Activated T-cell treated with anti-CD3 and anti-CD28 coated beads, Interleukin-2, amount 50 U/mL, for 4 hours (primary cell): Measurements from ENCODE around the gene KRTAP12-3. TPM values are rescaled to one million over a fixed set of nuclear protein-coding genes. Genes with fewer than 3 reads are reported as not detected.
"Not testable (repeated sequence)": the region's sequence is repeated elsewhere in the genome, so short reads cannot be mapped to it uniquely, and the experiment has no call there.

Experiments used
- ATAC-seq, 2 donors: fragments of 200-7000 bp; cut with Tn5 transposase; one replicate each; pipeline ENCODE4 v1.10.0; 2021
- DNase-seq: peaks from one replicate; pipeline ENCODE4 v3.0.0-alpha.2; 2020
- H3K27me3 Mint-ChIP-seq: one replicate; pipeline ENCODE4 v1.8.0; 2021; ENCODE audit warnings: low read depth, mixed read lengths
- H3K36me3 Mint-ChIP-seq: one replicate; pipeline ENCODE4 v1.8.0; 2022; ENCODE audit warnings: mixed read lengths; ENCODE audit not compliant: insufficient read depth
- H3K4me1 Mint-ChIP-seq: one replicate; pipeline ENCODE4 v1.8.0; 2021; ENCODE audit warnings: low read depth, mixed read lengths
- H3K4me3 Mint-ChIP-seq: one replicate; pipeline ENCODE4 v1.8.0; 2021; ENCODE audit warnings: mild to moderate bottlenecking, moderate library complexity, mixed read lengths
- H3K9me3 Mint-ChIP-seq: one replicate; pipeline ENCODE4 v1.8.0; 2021; ENCODE audit warnings: mixed read lengths
- total RNA-seq, 3 donors: library from RNA; stranded (reverse); gene quantifications; one replicate each; pipeline ENCODE4 v1.2.1, GENCODE V29; 2021

Gene KRTAP12-3
- total RNA-seq, 3 donors from 2014 or later, result not detected

GRCh38 chr21:44692798-44693512 is 35.2 kb downstream of the KRTAP12-3 start:
- DNase-seq (no peak), ATAC-seq (no peak)
- Mint-ChIP-seq H3K36me3 (no peaks in the 10 kb centered on the region), H3K4me1 (peaks cover 20% of the 10 kb centered on the region), H3K9me3 (peaks cover 18% of the 10 kb centered on the region), H3K27me3 (peaks cover 19% of the 10 kb centered on the region), H3K4me3 (no peak overlapping the region)

GRCh38 chr21:44694776-44695175 is 37.0 kb downstream of the KRTAP12-3 start:
- ATAC-seq (no peak), DNase-seq (no peak)
- peaks cover 20% of the 10 kb centered on the region for H3K4me1 Mint-ChIP-seq
- H3K27me3 Mint-ChIP-seq, result peaks cover 34% of the 10 kb centered on the region
- no peak overlapping the region for H3K4me3 Mint-ChIP-seq
- peaks cover 18% of the 10 kb centered on the region for H3K9me3 Mint-ChIP-seq
- no peaks in the 10 kb centered on the region for H3K36me3 Mint-ChIP-seq

DNA sequence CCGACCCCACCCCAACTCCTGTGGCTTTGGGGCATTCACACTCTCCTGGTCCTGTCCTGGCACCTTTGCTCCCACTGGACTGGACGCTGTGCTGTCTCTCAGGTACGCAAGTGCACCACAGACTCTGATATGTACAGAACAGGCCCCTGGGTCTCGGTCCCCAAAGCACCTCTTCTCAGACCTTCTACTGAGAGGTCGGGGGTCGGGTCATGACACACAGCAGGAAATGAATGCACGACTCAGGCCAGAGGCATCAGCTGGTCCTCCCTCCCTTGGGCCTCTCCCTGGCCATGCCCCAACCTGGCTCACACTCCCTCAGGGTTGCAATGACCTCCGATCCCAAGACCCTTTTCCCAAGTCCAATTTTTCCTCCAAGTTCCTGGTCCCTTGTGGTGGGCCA is 37.5 kb downstream of the KRTAP12-3 start:
- Mint-ChIP-seq H3K4me1 (peaks cover 20% of the 10 kb centered on the region), H3K4me3 (no peak overlapping the region), H3K36me3 (no peaks in the 10 kb centered on the region), H3K27me3 (peaks cover 36% of the 10 kb centered on the region), H3K9me3 (peaks cover 18% of the 10 kb centered on the region)
- ATAC-seq, result no peak
- no peak for DNase-seq

DNA sequence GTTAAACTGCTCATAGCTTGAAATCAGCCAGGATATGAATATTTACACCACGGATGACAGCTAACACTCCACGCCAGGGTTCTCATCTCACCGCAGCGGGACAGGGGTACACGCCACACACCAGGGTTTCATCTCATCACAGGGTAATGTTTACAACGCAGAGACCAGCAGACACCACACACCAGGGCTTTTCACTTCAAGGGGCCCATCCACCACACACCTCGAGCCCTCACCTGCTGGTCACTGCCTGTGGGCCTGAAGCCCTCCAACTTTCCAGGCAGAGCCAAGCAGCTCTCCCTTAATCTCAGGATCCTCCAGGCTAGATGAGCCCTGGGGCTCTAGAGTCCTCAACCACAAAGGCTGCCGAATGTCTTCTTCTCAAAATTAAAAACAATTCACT is 37.9 kb downstream of the KRTAP12-3 start:
- H3K36me3 Mint-ChIP-seq, result no peaks in the 10 kb centered on the region
- peaks cover 39% of the 10 kb centered on the region for H3K27me3 Mint-ChIP-seq
- H3K4me3 Mint-ChIP-seq, result no peak overlapping the region
- DNase-seq (no peak), ATAC-seq (no peak)
- H3K4me1 Mint-ChIP-seq, result peaks cover 20% of the 10 kb centered on the region
- H3K9me3 Mint-ChIP-seq, result peaks cover 18% of the 10 kb centered on the region

- Mint-ChIP-seq H3K36me3 (no peaks in the 10 kb centered on the region), H3K9me3 (peaks cover 18% of the 10 kb centered on the region), H3K4me3 (no peak overlapping the region), H3K4me1 (peaks cover 13% of the 10 kb centered on the region), H3K27me3 (peaks cover 45% of the 10 kb centered on the region)
- DNase-seq (no peak), ATAC-seq (no peak)
Measured at GRCh38 chr21:44696572-44696971, 38.8 kb downstream of the KRTAP12-3 start.

DNA sequence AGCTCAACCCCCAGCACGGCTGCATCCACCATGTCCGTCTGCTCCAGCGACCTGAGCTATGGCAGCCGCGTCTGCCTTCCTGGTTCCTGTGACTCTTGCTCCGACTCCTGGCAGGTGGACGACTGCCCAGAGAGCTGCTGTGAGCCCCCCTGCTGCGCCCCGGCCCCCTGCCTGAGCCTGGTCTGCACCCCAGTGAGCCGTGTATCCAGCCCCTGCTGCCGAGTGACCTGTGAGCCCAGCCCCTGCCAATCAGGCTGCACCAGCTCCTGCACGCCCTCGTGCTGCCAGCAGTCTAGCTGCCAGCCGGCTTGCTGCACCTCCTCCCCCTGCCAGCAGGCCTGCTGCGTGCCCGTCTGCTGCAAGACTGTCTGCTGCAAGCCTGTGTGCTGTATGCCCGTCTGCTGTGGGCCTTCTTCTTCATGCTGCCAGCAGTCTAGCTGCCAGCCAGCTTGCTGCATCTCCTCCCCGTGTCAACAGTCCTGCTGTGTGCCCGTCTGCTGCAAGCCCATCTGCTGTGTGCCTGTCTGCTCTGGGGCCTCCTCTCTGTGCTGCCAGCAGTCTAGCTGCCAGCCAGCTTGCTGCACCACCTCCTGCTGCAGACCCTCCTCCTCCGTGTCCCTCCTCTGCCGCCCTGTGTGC is 39.6 kb downstream of the KRTAP12-3 start, which contains the start of gene KRTAP10-12:
Gene KRTAP10-12, plus strand, starts transcription at position 1 of the 639 bp plus-strand sequence. Its CDS starts 30 bp downstream, at position 31.
- not testable (repeated sequence) for DNase-seq, H3K4me3 Mint-ChIP-seq, H3K4me1 Mint-ChIP-seq, H3K36me3 Mint-ChIP-seq, ATAC-seq
- Mint-ChIP-seq H3K9me3 (peaks cover 17% of the 10 kb centered on the region), H3K27me3 (peaks cover 49% of the 10 kb centered on the region)

GRCh38 chr21:44697811-44698734 is 40.3 kb downstream of the KRTAP12-3 start:
- H3K4me3 Mint-ChIP-seq, result no peak overlapping the region
- H3K4me1 Mint-ChIP-seq, result peaks cover 10% of the 10 kb centered on the region
- H3K9me3 Mint-ChIP-seq, result peaks cover 9% of the 10 kb centered on the region
- DNase-seq, result no peak
- no peaks in the 10 kb centered on the region for H3K36me3 Mint-ChIP-seq
- ATAC-seq, result no peak
- H3K27me3 Mint-ChIP-seq, result peaks cover 57% of the 10 kb centered on the region

- no peak for ATAC-seq
- H3K36me3 Mint-ChIP-seq, result no peaks in the 10 kb centered on the region
Measured at GRCh38 chr21:44699502-44700001, 41.8 kb downstream of the KRTAP12-3 start.

GRCh38 chr21:44700101-44701022 is 42.6 kb downstream of the KRTAP12-3 start:
- Mint-ChIP-seq H3K27me3 (peaks cover 77% of the 10 kb centered on the region), H3K4me3 (no peak overlapping the region), H3K36me3 (no peaks in the 10 kb centered on the region), H3K4me1 (peaks cover under 1% of the 10 kb centered on the region), H3K9me3 (peaks cover 6% of the 10 kb centered on the region)
- DNase-seq (no peak), ATAC-seq (no peak)

More at GRCh38 chr21:44699502-44700001, 41.8 kb downstream of the KRTAP12-3 start:
- Mint-ChIP-seq H3K4me3 (no peak overlapping the region), H3K4me1 (peaks cover 6% of the 10 kb centered on the region), H3K27me3 (peaks cover 69% of the 10 kb centered on the region), H3K9me3 (no peaks in the 10 kb centered on the region)
- no peak for DNase-seq

GRCh38 chr21:44701023-44701400 is 43.3 kb downstream of the KRTAP12-3 start:
- no peak for DNase-seq
- no peaks in the 10 kb centered on the region for H3K36me3 Mint-ChIP-seq
- no peak for ATAC-seq

GRCh38 chr21:44701541-44701940 is 43.8 kb downstream of the KRTAP12-3 start:
- Mint-ChIP-seq H3K27me3 (peaks cover 87% of the 10 kb centered on the region), H3K4me1 (no peaks in the 10 kb centered on the region), H3K36me3 (no peaks in the 10 kb centered on the region), H3K9me3 (peaks cover 11% of the 10 kb centered on the region), H3K4me3 (no peak overlapping the region)
- ATAC-seq (no peak), DNase-seq (no peak)

More at GRCh38 chr21:44701023-44701400, 43.3 kb downstream of the KRTAP12-3 start:
- Mint-ChIP-seq H3K27me3 (peaks cover 84% of the 10 kb centered on the region), H3K4me1 (no peaks in the 10 kb centered on the region), H3K4me3 (no peak overlapping the region), H3K9me3 (peaks cover 10% of the 10 kb centered on the region)

DNA sequence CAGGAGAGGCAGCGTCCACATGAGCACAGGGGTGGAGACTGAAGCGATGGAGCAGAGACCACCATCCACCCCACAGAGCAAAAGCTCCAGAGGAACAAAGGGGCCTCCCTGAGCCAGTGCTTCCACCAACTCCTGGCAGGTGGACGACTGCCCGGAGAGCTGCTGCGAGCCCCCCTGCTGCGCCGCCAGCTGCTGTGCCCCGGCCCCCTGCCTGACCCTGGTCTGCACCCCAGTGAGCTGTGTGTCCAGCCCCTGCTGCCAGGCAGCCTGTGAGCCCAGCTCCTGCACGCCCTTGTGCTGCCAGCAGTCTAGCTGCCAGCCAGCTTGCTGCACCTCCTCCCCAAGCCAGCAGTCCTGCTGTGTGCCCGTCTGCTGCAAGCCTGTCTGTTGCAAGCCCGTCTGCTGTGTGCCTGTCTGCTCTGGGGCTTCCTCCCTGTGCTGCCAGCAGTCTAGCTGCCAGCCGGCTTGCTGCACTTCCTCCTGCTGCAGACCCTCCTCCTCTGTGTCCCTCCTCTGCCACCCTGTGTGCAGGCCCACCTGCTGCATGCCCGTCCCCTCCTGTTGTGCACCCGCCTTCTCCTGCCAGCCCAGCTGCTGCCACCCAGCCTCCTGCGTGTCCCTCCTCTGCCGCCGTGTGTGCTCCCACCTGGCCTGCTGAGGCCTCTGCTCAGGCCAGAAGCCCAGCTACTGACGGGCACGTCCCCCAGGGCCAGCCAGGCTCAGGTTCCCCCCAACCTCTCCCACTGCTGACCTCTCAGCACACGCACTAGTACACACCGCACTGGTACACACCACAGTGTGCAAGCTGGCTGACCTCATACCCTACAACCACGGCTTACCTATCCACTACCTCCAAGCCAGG is 44.6 kb downstream of the KRTAP12-3 start:
- H3K4me3 Mint-ChIP-seq, result no peak overlapping the region
- H3K27me3 Mint-ChIP-seq, result peaks cover 87% of the 10 kb centered on the region
- H3K36me3 Mint-ChIP-seq, result no peaks in the 10 kb centered on the region
- no peak for ATAC-seq
- H3K9me3 Mint-ChIP-seq, result peaks cover 11% of the 10 kb centered on the region
- H3K4me1 Mint-ChIP-seq, result no peaks in the 10 kb centered on the region
- no peak for DNase-seq
